B cell (primary cell): ENCODE measurements around the gene VLDLR.

Source experiments
- CTCF ChIP-seq: fragments of 200-600 bp; IDR thresholded peaks from one replicate; pipeline ENCODE4 v1.8.0; 2022; ENCODE audit warnings: antibody characterized with exemption, mild to moderate bottlenecking
- EZH2 ChIP-seq: IDR thresholded peaks from 2 replicates; pipeline ENCODE4 v1.6.1; 2012; ENCODE audit warnings: borderline replicate concordance, low read depth, mild to moderate bottlenecking, moderate library complexity, low read length; ENCODE audit not compliant: insufficient read depth, poor library complexity, severe bottlenecking

- TF ChIP-seq CTCF (no peak), EZH2 (no peak)
Measured at GRCh38 chr9:2576631-2577030, 45.0 kb upstream of the VLDLR start.
